ELF-1 (cell line): ENCODE measurements around the gene CYB5R3.
"Not testable (repeated sequence)": the region's sequence is repeated elsewhere in the genome, so short reads cannot be mapped to it uniquely, and the experiment has no call there.

Experiments
- DNase-seq: peaks from one replicate; pipeline ENCODE4 v3.0.0-alpha.2; 2016; ENCODE audit warnings: low read depth, low spot score

CYB5R3 gene

DNA sequence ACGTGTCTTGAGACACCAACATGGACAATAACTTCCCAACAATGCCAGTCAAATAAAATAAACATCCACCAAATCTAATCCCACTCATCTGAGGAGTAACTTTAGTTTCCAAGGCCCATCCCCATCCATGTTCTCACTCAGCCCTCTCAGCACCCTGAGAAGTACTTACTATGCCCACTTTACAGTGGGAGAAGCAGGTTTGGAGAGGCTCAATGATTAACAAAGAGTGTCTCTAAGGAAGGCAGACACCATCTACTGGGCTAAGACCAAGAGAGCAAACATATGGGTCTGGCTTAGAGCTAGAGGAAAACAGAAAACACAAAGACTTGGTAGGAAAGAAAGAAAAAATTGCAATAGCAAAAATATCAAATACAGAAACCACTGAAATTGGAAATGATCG, 45.8 kb downstream of the CYB5R3 start:
- DNase-seq = no peak

DNA sequence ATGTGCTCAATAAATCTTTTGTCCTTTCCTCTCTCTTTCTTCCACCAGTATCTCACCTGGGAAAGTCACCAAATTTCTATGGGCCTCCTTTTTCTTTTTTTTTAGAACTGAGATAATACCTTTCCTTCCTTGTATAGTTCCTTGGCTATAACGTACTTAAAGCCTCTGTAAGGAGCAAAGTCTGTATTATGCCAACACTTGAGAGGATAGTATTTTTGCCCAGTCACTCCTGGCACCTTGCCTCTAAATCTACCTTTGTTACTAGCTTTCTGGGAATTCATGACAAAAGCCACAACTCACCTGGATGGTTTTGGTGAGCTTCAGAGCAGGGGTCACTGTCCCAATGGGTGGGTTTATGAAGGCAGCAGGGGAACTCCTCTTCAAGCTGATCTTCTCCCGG, 46.7 kb downstream of the CYB5R3 start:
- DNase-seq = no peak

DNA sequence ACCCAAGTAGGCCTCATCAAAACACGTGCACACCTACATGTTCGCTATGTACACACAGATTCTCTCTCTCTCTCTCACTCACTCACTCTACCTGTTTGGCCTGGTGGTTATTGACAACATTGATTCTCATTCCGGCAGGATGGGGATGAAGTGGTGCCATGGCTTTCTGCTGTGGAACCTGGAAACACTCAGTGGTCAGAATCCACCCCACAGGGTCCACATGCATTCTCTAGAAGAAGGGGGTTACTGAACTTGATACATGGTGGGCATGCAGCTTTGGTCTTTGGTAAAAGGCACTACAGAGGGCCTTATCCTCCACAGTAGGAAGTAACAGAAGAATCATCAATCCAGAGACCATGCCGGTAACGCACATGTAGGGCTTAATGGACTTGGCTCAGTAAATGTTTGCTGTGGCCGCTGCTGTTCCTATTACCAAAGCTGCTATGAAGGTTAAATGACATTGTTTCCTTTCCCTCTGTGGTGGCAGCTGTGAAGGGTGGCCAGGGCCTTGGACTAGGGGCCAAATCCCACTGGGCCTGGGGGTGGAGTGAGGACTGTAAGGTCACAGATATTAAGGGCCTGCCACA, 47.2 kb downstream of the CYB5R3 start:
- no peak for DNase-seq

DNA sequence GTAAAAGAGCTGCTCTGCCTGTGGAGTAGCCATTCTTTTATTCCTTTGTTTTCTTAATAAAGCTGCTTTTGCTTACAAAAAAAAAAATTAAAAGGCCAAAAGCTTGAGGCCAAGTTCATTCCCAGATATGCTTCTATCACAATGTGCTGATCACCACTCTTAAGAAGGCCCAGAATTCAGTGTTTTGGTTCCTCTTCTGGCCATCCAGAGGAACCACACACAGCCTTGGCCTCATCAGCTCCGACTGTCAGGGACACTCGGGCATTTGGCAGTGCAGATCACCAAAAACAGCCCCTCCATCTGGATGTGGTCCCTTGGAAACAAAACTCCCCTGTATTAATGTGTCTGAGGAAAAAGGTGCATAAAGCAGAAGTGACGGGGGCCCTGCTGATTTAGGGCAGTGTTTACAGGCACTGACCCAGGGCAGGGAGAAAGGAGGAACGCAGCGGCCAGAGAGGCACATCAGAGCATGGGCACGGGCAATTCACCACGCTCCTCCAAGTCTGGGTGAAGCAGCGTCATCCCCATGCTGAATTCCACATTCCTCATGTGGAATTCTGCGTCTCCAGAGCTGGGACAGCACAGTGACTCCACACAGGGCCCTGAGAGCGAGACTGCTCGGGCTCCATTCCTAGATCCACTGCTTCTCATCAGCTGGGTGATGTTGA, 52.2 kb downstream of the CYB5R3 start:
- DNase-seq = no peak

DNA sequence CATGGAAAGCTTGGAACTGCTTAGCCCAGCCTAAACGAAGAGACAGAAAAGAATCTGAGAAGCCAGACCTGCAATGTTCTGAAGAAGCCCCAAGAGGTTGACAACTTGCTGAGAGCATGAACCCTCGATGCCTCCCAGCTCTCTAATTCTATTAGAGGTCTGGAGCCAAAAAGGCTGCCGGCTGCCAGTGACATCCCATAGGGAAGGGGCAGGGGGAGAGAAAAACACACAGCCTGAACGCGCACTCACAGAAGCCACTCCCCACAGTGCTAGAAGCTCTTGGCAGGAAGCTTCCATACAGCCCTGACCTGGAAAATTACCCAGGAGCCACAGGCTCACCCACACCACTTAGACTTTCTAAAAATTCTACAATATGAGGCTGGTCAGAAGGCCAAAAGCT, 52.9 kb downstream of the CYB5R3 start:
- no peak for DNase-seq

DNA sequence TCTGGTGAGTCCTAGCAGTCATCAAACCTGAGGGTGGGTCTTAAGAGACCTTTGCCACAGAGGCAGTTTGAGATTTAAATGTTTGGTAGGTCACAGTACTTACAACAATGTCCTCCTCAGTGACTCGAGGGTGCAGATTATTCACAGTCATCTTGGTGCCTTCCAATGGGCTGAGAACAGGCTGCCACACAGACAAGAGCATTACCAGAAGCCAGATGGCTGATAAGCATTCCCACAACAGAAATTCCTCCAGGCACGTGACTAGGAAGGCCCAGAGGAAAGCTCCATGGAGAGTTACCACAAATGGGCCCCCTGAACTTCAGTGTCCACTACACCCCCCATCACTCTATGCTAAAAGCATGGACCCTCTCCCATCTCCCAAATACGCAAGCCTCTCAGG, 53.8 kb downstream of the CYB5R3 start:
- DNase-seq = no peak

DNA sequence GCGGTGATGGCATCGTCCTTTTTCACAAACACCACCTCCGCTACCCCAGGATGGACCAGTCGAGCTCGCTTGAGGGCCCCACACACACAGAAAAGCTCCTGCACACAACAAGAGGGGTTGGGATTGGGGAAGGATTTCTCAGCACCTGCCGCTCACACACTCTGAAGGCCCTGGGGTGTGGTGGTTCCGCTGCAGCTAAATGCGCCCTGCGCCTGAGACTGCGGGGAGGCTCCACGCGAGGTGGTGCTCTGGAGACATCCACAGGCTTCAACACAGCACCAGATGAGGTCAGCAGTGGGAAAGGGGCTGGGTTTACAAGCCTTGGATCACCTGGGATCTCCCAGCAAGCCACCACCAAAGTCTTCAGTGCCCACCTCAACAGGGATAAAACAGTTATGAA, 57.2 kb downstream of the CYB5R3 start:
- DNase-seq = no peak

DNA sequence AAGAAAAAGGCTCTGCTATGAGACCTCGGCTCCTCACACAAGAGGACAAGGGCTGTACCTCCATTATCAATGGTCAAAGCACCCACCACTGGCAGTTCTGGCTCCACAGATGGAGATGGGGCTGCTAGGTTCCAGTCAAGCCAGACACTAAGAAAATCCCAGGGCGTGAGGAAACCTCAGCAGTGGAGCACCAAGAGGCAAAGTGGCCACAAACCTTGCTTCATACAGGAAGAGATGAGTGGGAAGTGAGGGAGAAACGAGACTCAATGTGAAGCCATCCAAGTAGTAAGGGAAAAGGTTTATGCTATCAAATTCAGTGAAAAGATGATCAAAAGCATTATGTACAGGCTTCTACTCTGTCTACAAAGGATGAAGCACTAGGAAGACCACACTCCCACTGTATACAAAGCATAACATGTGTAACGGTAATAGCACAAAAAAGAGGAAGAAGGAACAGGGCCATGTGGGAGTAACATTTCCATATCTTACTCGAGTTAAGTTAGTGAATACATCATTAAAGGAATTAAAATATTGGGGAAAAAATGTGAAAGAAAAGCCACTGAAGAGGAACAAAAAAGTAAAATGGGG, 61.5 kb downstream of the CYB5R3 start:
- no peak for DNase-seq

DNA sequence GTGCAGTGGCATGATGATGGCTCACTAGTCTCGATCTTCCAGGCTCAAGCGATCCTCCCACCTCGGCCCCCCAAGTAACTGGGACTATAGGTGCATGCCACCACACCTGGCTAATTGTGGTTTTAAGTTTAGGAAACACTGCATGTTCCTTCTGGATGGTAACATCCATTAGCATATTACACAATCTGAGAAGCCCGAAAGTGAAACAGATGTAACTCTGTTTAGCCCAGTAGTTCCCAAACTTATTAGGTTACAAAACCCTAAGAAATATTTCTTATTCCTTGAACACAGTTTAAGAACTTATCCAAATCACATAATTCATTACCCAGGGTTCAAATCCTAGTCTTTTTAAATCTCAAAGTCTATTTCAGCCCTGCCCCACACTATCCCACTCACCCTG, 62.8 kb downstream of the CYB5R3 start:
- DNase-seq = no peak

DNA sequence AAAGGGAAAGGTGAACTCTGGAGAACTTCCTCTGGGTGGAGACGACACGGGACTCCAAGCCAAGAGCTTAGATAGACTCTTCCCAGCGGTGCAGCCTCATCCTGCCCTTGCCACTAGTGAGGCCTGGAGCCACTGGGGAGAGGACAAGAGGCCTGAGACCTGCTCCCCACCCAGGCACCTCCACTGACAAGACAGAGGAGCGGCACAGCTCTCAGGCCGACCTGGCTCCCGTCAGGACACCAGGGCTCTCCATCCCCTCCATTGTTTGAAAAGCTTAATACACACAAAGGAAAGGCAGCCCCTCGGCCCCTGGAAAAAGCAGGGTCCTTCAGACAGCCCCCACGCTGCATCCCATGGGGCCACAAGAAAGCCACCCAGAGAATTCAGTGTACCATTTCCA, 64.1 kb downstream of the CYB5R3 start:
- DNase-seq = no peak

DNA sequence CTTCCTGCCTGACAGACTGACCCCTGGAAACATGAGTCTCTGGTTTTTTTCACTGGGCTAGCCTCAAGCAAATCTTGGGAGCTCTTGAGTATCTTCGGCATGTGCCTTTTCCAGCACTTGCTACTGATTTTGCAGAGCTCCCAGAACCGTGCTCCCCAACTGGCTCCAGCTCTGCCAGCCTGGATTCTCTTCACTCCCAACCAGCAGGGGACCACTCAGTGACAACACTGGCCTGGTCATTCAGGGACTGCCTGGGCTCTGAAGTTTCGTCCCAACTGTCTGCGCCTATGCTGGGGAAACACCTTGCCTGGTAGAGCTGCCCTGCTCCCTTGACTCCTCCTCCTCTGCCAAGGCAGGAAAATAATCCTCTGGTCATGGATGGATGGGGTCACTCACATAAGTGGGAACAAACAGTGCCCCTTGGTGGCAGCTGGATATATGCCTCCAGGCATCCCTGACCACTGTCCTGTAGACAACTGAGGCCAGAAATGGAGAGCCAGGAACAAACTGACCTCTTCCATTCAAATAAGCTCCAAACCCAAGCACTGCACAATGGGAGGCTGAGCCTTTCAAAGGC, 64.7 kb downstream of the CYB5R3 start:
- no peak for DNase-seq

DNA sequence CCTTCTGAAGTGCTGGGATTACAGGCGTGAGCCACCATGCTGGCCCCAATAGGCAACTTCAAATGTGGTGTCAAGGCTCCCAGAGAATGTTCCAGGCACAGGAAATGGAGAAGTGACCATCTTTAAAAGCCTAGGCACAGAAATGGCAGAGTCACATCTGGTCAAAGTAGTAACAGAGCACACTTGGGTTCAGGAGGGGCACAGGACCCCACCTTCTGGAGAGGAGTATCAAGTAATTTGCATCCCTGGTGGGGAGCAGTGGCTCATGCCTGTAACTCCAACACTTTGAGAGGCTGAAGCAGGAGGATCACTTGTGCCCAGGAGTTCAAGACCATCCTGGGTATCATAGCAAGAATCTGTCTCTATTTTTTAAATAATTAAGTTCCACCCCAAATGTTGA, 66.2 kb downstream of the CYB5R3 start:
- no peak for DNase-seq

DNA sequence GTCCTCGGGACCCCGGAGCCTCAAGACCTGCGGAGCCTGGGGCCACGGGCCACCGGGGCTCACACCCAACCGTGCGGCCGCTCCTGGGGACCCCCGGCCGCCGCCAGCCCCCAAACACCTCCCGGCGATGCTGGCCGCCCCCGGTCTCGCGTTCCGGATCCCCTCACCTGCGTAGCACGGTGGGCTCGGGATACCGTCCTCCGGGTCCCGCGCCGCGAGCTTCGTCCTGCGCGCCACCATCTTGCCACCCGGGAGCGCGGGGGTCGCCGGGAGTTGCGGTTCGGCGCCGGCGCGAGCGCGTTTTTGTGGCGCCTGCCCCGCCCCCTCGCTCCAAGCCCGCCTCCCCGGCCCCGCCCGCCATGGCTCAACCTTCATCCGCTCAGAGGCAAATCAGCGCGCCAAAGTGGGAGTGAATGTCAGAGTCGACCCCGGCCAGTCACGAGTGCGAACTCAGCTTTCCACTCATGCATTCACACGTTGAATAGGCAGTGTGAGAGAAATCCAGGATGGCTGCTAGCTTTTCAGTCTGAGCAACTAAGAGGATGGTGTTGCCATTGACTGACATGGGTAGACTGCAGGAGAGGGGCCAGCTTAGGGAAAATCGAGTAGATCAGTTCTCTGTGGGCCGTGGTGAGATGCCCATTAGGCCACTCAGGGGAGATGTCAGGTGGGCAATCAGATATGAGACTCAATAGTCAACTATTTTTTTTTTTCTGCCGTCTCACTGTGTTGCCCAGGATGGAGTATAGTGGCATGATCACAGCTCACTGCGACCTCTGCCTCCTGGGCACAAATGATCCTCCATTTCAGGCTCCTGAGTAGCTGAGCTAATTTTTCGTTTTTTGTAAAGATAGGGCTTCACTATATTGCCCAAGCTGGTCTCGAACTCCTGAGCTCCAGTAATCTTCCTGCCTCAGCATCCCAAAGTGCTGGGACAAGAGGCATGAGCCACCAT, 67.2 kb downstream of the CYB5R3 start:
- DNase-seq = peak; percentile 56

DNA sequence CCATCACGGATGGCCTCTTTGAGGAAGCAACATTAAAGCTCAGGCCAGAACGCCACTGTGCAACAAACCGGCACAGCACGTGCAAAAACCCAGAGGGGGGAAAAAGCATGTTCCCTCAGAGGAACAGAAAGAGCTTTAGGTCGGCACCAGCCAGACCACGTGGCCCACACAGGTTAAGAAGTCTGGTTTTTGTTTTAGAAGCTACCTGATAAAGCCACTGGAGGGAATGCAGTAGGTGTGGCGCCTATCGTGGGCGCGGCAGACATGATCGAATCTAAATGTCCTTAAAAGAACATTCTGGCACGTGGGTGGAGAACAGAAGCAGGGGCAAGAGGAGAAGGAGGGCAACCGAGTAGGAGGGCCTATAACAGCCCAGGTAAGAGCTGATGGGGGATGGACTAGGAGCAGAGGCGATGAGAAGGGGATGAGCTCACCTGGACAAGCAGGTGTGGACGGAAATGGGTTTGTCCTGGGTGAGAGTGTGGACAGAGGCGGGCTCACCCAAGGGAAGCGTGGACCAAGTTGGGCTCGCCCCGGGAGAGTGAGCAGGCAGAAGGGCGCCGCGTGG, 67.9 kb downstream of the CYB5R3 start:
- DNase-seq = not testable (repeated sequence)

DNA sequence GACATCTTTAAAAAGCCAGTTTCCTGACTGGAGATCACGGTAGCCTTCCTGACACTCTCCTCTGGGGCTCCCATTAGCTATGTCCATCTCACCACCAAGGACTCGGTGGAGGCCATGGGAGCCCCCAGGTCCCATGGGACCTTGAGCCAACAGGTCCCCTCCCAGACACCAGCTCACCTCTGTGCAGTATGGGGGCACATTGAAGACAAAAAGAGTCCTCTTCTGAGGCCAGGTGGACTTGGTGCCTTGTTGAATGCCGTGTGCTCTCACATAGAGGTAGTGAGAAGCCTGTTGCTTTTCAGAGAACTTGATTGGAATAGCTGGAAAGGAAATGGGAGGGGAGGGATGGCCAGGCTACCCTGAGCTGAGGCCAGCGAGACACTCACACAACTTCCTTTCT, 69.2 kb downstream of the CYB5R3 start:
- not testable (repeated sequence) for DNase-seq

DNA sequence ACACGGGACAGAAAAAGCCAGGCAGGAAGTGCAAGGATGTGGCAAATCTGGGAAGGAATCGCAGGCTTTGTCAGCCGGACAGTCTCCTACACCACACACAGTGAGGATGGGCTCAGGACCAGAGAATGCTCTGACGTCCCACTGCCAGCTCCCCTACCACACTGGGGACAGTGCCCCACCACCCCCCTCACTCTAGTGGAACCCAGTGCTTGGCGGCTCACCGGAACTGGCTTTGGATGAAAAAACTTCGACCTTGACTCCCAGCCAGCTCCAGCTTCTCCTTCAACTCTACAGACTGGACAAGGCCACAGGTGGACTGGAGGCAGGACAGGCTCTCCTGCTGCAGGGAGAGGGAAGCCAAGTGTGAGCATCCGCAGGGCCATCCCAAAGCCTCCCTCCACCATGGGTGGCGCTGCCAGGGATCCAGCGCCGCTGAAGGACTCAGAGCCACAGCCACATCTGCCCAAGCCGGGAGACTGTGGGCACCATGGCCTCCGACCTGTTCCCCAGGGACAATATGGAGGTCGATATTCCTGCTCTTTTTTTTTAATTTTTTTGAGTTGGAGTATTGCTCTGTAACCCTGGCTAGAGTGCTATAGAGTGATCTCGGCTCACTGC, 71.5 kb downstream of the CYB5R3 start:
- DNase-seq = no peak

DNA sequence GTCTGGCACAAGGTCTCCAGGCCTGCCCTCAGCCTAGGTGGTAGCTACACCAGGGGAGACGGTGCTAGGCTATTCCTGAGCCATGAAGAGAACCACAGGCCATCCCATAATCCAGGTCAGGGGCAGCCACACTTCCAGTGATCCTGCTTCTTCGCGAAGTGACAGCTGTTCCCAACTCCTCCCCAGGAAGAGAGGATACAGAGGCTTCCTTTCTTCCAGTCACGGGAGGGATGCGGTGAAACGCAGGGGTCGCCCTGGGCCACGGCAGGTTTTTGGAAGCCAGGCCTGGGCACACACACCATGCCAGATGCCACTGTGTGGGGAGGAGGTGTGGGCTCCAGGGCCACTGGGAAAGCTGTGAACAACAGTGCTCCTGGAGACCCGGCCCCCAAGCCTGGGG, 72.1 kb downstream of the CYB5R3 start:
- not testable (repeated sequence) for DNase-seq

DNA sequence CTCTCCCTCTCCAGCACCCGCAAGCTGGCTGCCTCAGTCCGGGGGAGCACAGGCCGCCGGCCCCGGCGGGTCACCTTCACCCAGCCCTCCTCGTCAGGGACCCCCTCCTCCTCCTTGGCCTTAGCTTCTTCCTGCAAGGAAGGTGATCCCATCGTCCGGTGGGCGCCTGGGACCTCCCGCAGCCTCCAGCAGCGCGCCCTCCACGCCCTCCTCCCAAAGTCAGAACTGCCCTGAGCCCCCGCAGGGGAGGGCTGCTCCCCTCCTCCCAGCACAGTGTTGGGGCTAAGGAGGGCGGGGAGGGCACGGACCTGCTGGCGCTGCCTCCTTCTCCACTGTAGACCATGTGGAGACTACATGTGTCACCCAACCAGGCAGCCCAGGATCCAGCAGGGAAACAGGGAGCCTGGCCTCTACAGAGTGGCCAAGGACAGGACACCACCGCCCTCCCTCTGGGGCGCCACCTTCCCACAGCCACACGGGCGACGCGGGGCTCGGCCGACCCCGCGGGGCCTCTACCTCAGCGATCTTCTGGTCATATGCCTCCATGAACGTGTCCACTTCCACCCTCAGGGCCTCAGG, 73.1 kb downstream of the CYB5R3 start:
- DNase-seq = not testable (repeated sequence)

DNA sequence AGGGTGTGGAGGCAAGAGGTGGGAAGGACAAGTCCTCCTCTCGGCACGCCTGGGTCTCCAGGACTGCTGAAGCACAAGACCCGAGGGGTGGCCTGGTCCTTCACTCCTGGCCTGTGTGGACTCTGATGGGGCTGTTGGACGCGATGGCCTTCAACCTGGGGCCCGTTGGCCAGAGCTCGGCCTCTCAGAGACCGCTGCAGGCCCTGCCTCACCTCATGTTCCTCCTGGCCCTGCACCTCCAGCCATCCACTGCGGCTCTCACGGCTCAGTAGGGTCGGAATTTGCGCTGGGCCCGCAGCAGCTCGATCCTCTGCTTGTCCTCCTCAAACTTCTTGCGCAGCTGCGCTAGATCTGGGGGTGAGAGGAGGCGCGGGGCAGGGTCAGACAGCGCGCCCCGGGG, 74.7 kb downstream of the CYB5R3 start:
- DNase-seq = not testable (repeated sequence)

DNA sequence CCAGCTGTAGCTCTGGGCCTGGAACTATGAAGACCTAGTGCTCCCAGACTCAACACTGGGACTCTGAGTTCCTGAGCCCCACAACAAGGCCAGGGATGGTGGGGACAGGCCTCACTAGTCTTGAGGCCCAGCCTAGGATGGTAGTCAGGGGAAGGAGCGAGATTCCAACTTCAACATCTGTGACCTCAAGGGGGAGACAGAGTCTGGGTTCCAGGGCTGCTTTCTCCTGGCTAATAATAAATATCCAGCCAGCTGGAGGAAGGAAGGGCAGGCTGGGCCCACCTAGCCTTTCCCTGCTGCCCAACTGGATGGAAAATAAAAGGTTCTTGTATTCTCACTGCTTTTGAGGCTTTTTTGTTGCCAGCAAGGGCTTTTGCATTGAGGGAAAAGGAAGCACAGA, 75.1 kb downstream of the CYB5R3 start:
- DNase-seq = not testable (repeated sequence)

DNA sequence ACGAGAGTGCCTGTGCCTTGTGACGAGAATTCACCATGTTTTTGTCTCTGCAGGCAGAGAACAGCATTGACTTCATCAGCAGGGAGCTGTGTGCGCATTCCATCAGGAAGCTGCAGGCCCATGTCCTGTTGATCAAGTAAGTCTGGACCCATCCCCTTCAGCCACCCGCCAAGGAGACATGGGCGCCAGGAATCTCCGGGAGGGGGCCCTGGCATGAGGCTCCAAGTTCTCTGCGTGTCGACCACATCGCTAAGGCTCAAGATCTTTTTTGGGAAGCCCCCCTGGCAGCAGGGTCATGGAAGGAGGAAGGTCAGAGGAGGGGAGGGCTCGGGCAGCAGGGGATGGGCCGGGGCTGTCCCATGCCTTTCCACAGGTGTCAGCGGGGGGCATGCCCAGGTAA, 78.1 kb downstream of the CYB5R3 start:
- DNase-seq = not testable (repeated sequence)
